HEK293 (cell line): ENCODE results near the gene FCHSD1.
A peak's percentile ranks its signal among the peaks of the same experiment; 100 is the strongest.

Experiments used
- KLF8 ChIP-seq: fragments of 450-650 bp; formaldehyde crosslinking; IDR thresholded peaks from 2 replicates; pipeline ENCODE4 v1.5.1; 2016; ENCODE audit warnings: missing biosample characterization, missing genetic modification characterization
- KLF9 ChIP-seq: fragments of 450-650 bp; formaldehyde crosslinking; IDR thresholded peaks from 2 replicates; pipeline ENCODE4 v1.5.1; 2016; ENCODE audit warnings: missing biosample characterization, missing genetic modification characterization, low read depth
- OSR2 ChIP-seq: fragments of 450-650 bp; formaldehyde crosslinking; IDR thresholded peaks from 2 replicates; pipeline ENCODE4 v1.5.1; 2016; ENCODE audit warnings: missing biosample characterization, missing genetic modification characterization
- PRDM10 ChIP-seq: fragments of 450-650 bp; formaldehyde crosslinking; IDR thresholded peaks from 2 replicates; pipeline ENCODE4 v1.5.1; 2016; ENCODE audit warnings: missing biosample characterization, missing genetic modification characterization
- YY2 ChIP-seq: fragments of 450-650 bp; formaldehyde crosslinking; IDR thresholded peaks from 2 replicates; pipeline ENCODE4 v1.5.1; 2016; ENCODE audit warnings: missing biosample characterization, missing genetic modification characterization
- ZBTB20 ChIP-seq: fragments of 450-650 bp; formaldehyde crosslinking; IDR thresholded peaks from 2 replicates; pipeline ENCODE4 v1.5.1; 2016; ENCODE audit warnings: missing biosample characterization, missing genetic modification characterization
- ZEB2 ChIP-seq: fragments of 450-650 bp; formaldehyde crosslinking; IDR thresholded peaks from 2 replicates; pipeline ENCODE4 v1.5.1; 2016; ENCODE audit warnings: missing biosample characterization, missing genetic modification characterization
- ZNF112 ChIP-seq: fragments of 450-650 bp; formaldehyde crosslinking; IDR thresholded peaks from 2 replicates; pipeline ENCODE4 v1.5.0; 2017; ENCODE audit warnings: missing biosample characterization, missing genetic modification characterization
- ZNF155 ChIP-seq: fragments of 450-650 bp; formaldehyde crosslinking; IDR thresholded peaks from 2 replicates; pipeline ENCODE4 v1.5.1; 2016; ENCODE audit warnings: missing biosample characterization, missing genetic modification characterization
- ZNF184 ChIP-seq: fragments of 450-650 bp; IDR thresholded peaks from 2 replicates; pipeline ENCODE4 v1.5.1; 2018; ENCODE audit warnings: missing biosample characterization, mild to moderate bottlenecking, missing genetic modification characterization
- ZNF280D ChIP-seq: fragments of 450-650 bp; formaldehyde crosslinking; IDR thresholded peaks from 2 replicates; pipeline ENCODE4 v1.5.1; 2016; ENCODE audit warnings: missing biosample characterization, missing genetic modification characterization
- ZNF324 ChIP-seq: fragments of 450-650 bp; formaldehyde crosslinking; IDR thresholded peaks from 2 replicates; pipeline ENCODE4 v1.5.1; 2016; ENCODE audit warnings: missing biosample characterization, missing genetic modification characterization
- ZNF366 ChIP-seq: fragments of 450-650 bp; formaldehyde crosslinking; conservative IDR thresholded peaks from 2 replicates; pipeline ENCODE4 v1.5.1; 2016; ENCODE audit warnings: missing biosample characterization, missing genetic modification characterization
- ZNF394 ChIP-seq: fragments of 450-650 bp; formaldehyde crosslinking; IDR thresholded peaks from 2 replicates; pipeline ENCODE4 v1.5.1; 2016; ENCODE audit warnings: missing biosample characterization, missing genetic modification characterization, mild to moderate bottlenecking, moderate library complexity, borderline replicate concordance
- ZNF473 ChIP-seq: fragments of 450-650 bp; formaldehyde crosslinking; IDR thresholded peaks from 2 replicates; pipeline ENCODE4 v1.5.1; 2017; ENCODE audit warnings: missing biosample characterization, missing genetic modification characterization
- ZNF544 ChIP-seq: fragments of 450-650 bp; formaldehyde crosslinking; IDR thresholded peaks from 2 replicates; pipeline ENCODE4 v1.5.0; 2017; ENCODE audit warnings: missing biosample characterization, missing genetic modification characterization
- ZNF660 ChIP-seq: fragments of 450-650 bp; IDR thresholded peaks from 2 replicates; pipeline ENCODE4 v1.5.1; 2018; ENCODE audit warnings: missing biosample characterization, mild to moderate bottlenecking, missing genetic modification characterization
- ZNF670 ChIP-seq: fragments of 450-650 bp; formaldehyde crosslinking; IDR thresholded peaks from 2 replicates; pipeline ENCODE4 v1.5.1; 2016; ENCODE audit warnings: missing biosample characterization, missing genetic modification characterization, low read depth
- ZNF785 ChIP-seq: fragments of 450-650 bp; formaldehyde crosslinking; IDR thresholded peaks from 2 replicates; pipeline ENCODE4 v1.5.1; 2016; ENCODE audit warnings: missing biosample characterization, missing genetic modification characterization
- ZSCAN23 ChIP-seq: fragments of 450-650 bp; formaldehyde crosslinking; IDR thresholded peaks from 2 replicates; pipeline ENCODE4 v1.5.1; 2016; ENCODE audit warnings: missing biosample characterization, missing genetic modification characterization
- TF ChIP-seq, protein P1 (sequence below): fragments of 450-650 bp; formaldehyde crosslinking; conservative IDR thresholded peaks from 2 replicates; pipeline ENCODE4 v1.5.1; 2016; ENCODE audit warnings: low read depth, missing biosample characterization, missing genetic modification characterization
- TF ChIP-seq, protein P2 (sequence below): fragments of 450-650 bp; IDR thresholded peaks from 2 replicates; pipeline ENCODE4 v1.5.1; 2018; ENCODE audit warnings: missing biosample characterization, missing genetic modification characterization
- TF ChIP-seq, protein P3 (sequence below): fragments of 450-650 bp; formaldehyde crosslinking; IDR thresholded peaks from 2 replicates; pipeline ENCODE4 v1.5.1; 2016; ENCODE audit warnings: missing biosample characterization, missing genetic modification characterization

Gene FCHSD1

DNA sequence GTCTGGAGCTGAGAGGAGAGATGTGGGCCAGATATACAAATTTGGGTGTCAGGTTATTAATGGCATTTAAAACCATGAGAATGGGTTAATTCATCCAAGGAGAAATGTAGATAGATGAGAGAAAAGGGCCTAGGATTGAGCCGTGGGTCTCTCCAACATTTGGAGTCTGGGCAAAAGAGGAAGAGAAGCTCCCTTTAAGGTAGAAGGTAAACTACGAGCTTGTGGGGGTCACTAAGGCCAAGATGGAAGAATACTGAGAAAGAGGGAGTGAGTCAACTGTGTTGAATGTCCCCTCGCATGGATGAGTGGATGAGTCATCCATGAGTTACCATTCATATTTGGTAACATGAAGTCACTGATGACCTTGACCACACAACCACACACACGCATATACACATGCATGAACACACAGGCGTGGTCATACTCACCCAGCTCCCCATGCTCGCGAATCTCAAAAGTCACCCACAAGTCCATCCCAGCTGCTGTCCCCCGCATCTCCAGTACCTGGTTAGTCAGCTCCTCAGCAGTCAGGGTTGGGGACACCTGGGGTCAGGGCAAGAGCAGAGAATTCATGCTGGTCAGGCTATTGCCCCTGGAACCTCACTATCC, 6.8 kb upstream of the FCHSD1 start (continued):
- TF ChIP-seq, protein P1, sequence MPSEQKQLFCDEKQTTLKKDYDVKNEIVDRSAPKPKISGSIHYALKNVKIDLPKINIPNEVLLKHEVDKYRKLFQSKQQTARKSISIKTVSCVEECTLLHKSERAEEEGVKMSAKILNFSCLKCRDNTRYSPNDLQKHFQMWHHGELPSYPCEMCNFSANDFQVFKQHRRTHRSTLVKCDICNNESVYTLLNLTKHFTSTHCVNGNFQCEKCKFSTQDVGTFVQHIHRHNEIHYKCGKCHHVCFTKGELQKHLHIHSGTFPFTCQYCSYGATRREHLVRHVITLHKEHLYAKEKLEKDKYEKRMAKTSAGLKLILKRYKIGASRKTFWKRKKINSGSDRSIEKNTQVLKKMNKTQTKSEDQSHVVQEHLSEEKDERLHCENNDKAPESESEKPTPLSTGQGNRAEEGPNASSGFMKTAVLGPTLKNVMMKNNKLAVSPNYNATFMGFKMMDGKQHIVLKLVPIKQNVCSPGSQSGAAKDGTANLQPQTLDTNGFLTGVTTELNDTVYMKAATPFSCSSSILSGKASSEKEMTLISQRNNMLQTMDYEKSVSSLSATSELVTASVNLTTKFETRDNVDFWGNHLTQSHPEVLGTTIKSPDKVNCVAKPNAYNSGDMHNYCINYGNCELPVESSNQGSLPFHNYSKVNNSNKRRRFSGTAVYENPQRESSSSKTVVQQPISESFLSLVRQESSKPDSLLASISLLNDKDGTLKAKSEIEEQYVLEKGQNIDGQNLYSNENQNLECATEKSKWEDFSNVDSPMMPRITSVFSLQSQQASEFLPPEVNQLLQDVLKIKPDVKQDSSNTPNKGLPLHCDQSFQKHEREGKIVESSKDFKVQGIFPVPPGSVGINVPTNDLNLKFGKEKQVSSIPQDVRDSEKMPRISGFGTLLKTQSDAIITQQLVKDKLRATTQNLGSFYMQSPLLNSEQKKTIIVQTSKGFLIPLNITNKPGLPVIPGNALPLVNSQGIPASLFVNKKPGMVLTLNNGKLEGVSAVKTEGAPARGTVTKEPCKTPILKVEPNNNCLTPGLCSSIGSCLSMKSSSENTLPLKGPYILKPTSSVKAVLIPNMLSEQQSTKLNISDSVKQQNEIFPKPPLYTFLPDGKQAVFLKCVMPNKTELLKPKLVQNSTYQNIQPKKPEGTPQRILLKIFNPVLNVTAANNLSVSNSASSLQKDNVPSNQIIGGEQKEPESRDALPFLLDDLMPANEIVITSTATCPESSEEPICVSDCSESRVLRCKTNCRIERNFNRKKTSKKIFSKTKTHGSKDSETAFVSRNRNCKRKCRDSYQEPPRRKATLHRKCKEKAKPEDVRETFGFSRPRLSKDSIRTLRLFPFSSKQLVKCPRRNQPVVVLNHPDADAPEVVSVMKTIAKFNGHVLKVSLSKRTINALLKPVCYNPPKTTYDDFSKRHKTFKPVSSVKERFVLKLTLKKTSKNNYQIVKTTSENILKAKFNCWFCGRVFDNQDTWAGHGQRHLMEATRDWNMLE (tag by site-specific recombination): peak; percentile 39; the same call in 1 of the 2 replicates
- TF ChIP-seq ZSCAN23 (tag by site-specific recombination) (0 out of 2 replicates have a peak, but pooled peaks have one; percentile 34), ZNF785 (tag by site-specific recombination) (no peak), ZNF155 (tag by site-specific recombination) (no peak), KLF8 (tag by site-specific recombination) (peak; percentile 54; the same call in 1 of the 2 replicates), ZNF112 (tag by site-specific recombination) (no peak), YY2 (peak; percentile 40; the same call in 1 of the 2 replicates), PRDM10 (tag by site-specific recombination) (0 out of 2 replicates have a peak, but pooled peaks have one; percentile 16), ZNF544 (tag by site-specific recombination) (no peak), OSR2 (tag by site-specific recombination) (no peak), ZEB2 (tag by site-specific recombination) (peak; percentile 59), ZBTB20 (tag by site-specific recombination) (no peak), ZNF670 (no peak), ZNF280D (peak; percentile 81), ZNF473 (tag by site-specific recombination) (0 out of 2 replicates have a peak, but pooled peaks have one; percentile 38), ZNF394 (tag by site-specific recombination) (peak; percentile 51; the same call in 1 of the 2 replicates), ZNF366 (0 out of 2 replicates have a peak, but pooled peaks have one; percentile 37), ZNF324 (0 out of 2 replicates have a peak, but pooled peaks have one; percentile 63), ZNF184 (tag by site-specific recombination) (peak; percentile 81; the same call in 1 of the 2 replicates), ZNF660 (peak; percentile 88; the same call in 1 of the 2 replicates), KLF9 (tag by site-specific recombination) (0 out of 2 replicates have a peak, but pooled peaks have one; percentile 20)
- TF ChIP-seq, protein P2, sequence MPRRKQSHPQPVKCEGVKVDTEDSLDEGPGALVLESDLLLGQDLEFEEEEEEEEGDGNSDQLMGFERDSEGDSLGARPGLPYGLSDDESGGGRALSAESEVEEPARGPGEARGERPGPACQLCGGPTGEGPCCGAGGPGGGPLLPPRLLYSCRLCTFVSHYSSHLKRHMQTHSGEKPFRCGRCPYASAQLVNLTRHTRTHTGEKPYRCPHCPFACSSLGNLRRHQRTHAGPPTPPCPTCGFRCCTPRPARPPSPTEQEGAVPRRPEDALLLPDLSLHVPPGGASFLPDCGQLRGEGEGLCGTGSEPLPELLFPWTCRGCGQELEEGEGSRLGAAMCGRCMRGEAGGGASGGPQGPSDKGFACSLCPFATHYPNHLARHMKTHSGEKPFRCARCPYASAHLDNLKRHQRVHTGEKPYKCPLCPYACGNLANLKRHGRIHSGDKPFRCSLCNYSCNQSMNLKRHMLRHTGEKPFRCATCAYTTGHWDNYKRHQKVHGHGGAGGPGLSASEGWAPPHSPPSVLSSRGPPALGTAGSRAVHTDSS (tag by site-specific recombination): no peak
- TF ChIP-seq, protein P3, sequence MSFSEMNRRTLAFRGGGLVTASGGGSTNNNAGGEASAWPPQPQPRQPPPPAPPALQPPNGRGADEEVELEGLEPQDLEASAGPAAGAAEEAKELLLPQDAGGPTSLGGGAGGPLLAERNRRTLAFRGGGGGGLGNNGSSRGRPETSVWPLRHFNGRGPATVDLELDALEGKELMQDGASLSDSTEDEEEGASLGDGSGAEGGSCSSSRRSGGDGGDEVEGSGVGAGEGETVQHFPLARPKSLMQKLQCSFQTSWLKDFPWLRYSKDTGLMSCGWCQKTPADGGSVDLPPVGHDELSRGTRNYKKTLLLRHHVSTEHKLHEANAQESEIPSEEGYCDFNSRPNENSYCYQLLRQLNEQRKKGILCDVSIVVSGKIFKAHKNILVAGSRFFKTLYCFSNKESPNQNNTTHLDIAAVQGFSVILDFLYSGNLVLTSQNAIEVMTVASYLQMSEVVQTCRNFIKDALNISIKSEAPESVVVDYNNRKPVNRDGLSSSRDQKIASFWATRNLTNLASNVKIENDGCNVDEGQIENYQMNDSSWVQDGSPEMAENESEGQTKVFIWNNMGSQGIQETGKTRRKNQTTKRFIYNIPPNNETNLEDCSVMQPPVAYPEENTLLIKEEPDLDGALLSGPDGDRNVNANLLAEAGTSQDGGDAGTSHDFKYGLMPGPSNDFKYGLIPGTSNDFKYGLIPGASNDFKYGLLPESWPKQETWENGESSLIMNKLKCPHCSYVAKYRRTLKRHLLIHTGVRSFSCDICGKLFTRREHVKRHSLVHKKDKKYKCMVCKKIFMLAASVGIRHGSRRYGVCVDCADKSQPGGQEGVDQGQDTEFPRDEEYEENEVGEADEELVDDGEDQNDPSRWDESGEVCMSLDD (tag by site-specific recombination): 0 out of 2 replicates have a peak, but pooled peaks have one; percentile 35
